NCI-H2227 (cell line): Measurements from ENCODE around the gene TMTC2.

Source experiments
- DNase-seq: peaks from one replicate; lab custom pipeline; 2025; ENCODE audit not compliant: unreplicated experiment; lab: John Stamatoyannopoulos, UW

TMTC2 gene

DNA sequence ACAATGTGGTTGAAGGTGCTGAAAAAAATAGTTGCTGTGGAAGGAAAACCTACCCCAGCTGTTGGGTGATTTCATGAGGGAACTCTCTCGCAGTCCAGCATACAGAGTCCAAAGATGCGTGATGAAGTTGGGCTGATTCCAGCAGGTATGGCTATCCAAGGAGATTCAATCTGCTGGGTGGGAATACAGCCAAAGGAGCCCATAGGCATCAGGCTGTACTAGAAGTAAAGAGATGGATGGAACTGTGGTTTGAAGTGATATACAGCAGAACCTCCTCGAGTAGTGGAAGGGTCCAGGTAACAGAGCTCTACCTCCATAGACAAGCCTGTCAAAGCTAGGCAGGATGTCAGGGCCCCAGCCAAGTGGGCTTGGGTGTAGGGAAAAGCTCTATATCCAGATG lies 11.5 kb upstream of the TMTC2 start:
- DNase-seq = no peak

GRCh38 chr12:82682326-82682725 lies 4.4 kb upstream of the TMTC2 start:
- peak; percentile 16 for DNase-seq

GRCh38 chr12:82682851-82683261 lies 3.9 kb upstream of the TMTC2 start:
- DNase-seq = no peak

DNA sequence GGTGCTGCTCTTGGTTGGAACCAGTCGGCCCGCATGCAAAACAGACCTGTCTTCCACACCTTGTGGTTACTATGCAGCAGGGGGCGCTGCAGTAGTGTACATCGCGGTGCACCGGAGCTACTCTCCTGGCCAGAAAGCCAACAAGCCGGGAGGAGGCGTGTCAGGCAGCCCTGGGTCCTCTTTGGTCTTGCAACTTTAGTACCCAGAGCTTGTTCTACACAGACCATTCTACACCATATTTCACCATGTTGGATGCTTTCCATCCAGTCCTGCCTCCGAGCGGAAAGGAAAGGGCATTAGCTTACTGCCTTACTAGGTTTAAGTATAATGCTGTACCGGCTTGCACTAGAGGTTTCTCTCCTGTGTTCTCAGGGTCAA lies 927 bp upstream of the TMTC2 start:
- peak; percentile 95 for DNase-seq

- DNase-seq = peak; percentile 81
Measured at GRCh38 chr12:82687021-82688011, 610 bp downstream of the TMTC2 start.

DNA sequence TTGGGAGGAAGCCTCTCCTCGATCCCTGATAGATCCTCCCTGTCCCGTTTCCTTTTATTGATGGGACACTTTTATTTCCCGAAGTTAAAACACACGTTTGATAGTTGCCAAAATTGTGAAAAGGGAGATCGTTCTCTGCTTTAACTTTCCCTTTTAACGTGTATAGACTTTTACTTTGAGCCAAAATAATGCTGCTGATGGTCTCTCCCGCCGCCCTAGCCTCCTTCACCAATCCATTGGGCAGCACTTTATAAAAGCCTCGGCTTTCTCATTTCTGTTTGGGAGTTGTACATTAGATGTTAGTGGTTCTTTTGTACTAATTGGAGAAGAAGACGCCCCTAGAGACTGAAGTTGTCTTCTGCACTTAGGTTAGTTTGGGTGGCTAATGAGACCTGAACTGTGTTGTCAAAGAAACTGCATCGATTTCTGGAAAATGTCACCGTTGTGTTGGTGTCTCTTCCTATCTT lies 1.4 kb downstream of the TMTC2 start:
- DNase-seq = no peak

DNA sequence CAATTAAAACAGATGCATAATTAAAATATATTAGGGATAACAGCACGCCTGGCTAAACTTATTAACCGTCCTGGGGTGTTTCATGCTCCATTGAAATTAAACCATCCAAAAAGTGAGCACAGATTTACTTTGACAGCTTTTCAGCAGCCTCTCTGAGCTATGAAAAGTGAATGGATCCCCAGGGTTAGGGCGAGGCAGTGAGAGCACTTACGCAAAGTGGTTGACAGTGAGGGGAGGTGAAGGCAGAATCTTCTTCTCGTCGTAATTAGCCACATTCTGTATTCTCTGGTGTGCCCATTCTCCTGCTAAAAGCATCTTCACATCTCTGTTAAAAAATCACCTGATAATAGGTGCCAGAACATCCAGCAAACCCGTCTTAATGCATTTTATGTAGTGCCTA lies 1.9 kb downstream of the TMTC2 start:
- DNase-seq = peak; percentile 20

DNA sequence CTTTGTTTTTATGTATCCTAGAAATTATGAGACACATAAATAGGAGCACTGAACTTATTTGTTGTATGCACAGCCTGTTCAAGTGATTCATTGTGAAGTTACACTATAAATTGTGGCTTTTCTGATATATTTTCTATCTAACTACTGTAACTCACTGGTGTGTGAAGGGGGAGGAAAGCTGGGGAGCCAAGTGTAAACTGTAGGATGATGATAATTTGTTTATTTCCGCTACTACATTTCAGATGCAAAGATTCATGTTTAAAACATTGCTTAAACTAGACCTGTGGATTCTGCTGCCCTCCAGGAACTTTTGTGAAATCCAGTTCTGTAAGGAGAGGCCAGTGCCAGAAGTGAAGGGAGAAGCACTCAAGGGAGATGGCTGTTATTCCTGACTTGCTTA lies 3.3 kb downstream of the TMTC2 start:
- DNase-seq = no peak

DNA sequence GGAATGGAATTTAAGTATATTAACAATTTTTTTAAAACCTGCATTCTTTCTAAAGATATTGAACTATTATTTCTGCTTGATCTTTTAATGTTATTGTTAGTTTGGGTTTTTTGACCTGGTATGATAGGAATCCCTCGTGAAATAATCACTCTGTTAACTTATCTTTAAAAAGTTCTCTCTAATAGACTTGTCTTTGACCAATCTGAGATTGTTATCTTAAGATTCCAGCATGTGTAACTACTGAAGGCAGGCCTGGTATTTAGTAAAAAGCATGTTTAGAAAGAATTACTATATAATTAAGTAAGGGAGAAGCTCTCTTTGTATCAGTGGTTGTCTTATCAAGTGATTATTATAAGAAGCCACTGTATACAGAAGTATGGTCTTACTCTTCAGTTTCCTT lies 4.8 kb downstream of the TMTC2 start:
- DNase-seq = no peak

- no peak for DNase-seq
Measured at GRCh38 chr12:82694276-82694675, 7.6 kb downstream of the TMTC2 start.

GRCh38 chr12:82694970-82695369 lies 8.3 kb downstream of the TMTC2 start:
- DNase-seq = no peak

DNA sequence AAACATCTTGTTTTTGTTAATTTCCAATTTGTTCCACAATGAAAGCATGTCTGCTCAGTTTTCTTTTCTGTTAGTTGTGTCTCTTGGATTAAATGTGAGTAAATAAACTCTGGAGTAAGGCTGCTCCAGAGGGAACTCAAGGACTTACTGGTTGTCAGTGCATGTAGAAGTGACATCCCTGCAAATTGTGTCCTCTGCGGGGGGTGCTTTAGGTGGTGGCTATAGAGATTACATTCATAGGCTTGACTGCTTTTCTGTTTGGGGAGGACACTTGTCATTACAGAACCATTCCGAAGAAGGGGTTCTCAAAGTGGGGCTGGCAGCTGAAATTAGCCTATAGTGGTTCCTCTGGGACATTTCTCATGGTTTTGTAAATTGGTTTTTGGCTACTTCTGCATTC lies 8.8 kb downstream of the TMTC2 start:
- DNase-seq = no peak

DNA sequence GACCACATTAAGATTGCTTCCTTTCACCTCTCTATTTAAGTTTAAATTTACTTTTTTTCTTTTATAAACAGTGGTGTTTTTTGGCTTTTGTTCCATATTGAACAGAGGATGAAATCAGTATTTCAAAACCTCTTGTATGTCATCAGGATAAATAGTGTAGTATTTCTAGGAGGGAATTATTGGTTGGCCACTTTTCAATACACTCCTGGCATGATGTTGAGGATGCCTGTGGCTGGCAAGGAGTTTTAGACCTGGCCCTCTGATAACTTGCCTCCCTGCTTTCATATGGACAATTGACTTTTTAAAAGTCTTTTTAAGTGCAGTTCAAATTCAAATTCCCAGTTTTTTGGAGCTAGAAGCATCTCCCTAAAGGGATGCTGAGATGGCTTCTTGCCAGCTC lies 9.8 kb downstream of the TMTC2 start:
- no peak for DNase-seq

- DNase-seq = no peak
Measured at GRCh38 chr12:82698708-82699564, 12.2 kb downstream of the TMTC2 start.

DNA sequence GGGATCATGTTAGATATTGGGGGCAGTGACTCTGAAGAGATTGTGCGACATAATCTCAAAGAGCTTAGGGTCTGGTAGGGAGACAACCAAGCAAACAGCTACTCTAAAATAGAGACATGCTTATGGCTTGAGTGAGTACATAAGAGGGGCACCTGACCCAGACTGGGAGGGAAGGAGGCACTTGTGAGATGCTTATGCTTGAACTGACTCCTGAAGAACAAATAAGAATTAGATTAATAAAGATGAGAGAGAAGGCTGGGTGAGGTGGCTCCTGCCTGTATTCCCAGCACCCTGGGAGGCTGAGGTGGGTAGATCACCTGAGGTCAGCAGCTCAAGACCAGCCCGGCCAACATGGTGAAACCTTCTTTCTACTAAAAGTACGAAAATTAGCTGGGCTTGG lies 19.1 kb downstream of the TMTC2 start:
- DNase-seq = no peak

- peak; percentile 21 for DNase-seq
Measured at GRCh38 chr12:82708061-82708879, 21.6 kb downstream of the TMTC2 start.

DNA sequence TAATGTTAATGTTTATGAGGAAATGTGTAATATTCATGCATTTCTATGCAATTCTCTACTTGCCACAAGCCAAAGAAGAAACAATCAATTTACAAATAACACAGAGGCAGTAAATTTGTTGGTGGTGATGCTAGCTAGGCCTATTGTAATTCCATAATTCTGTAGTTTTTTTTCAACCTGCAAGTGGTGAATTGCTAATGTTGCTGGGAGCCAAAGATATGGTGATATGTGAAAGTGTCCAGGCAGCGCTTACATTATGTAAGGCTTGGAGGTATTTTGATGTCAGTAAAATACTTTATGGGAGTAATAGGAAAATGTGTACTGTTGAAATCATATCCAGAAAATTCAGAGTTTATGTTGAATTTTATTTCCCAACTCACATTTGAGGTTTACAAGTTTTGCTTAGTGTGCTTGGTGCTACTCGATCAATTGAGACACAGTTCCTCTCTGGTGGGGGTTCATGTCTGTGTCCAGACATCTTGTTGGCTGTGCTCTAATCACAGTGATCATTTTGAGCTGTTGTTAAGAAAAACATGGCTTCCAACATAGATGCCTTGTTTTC lies 23.2 kb downstream of the TMTC2 start:
- DNase-seq = no peak

GRCh38 chr12:82710741-82711140 lies 24.0 kb downstream of the TMTC2 start:
- no peak for DNase-seq

GRCh38 chr12:82714427-82714826 lies 27.7 kb downstream of the TMTC2 start:
- DNase-seq = no peak

GRCh38 chr12:82721726-82722125 lies 35.0 kb downstream of the TMTC2 start:
- DNase-seq = no peak

DNA sequence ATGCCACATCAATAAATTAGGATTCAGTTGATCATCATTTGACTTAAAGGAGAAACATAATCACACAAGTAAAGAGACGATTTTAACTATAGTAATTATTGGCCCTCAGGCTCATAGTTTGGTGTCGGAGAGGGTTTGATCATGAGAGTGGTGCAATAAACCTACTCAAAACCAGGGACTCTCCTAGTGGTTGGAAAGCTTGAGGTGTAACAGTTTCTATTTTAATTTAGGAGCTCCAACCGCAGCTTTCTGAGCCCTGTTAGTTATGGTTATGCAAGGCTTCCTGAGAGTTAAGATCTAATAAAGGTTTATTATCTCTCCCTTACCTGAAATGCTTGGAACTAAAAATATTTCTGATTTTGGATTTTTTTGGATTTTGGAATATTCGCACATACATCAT lies 36.4 kb downstream of the TMTC2 start:
- no peak for DNase-seq
